OCI-LY7 (cell line): ENCODE measurements around the gene NBEAL2.

Source experiments
- CTCF ChIP-seq: fragments of 200-600 bp; sonication (generic); conservative IDR thresholded peaks from 2 replicates; pipeline ENCODE4 v1.5.1; 2014; ENCODE audit warnings: mild to moderate bottlenecking, antibody characterized with exemption, low read length, moderate library complexity, mixed read lengths
- EZH2phosphoT487 ChIP-seq: fragments of 200-600 bp; sonication (generic); IDR thresholded peaks from 2 replicates; pipeline ENCODE4 v1.6.1; 2018; ENCODE audit warnings: low read depth, borderline replicate concordance, mild to moderate bottlenecking, mixed run types, antibody characterized with exemption, low read length, moderate library complexity, mixed read lengths

DNA sequence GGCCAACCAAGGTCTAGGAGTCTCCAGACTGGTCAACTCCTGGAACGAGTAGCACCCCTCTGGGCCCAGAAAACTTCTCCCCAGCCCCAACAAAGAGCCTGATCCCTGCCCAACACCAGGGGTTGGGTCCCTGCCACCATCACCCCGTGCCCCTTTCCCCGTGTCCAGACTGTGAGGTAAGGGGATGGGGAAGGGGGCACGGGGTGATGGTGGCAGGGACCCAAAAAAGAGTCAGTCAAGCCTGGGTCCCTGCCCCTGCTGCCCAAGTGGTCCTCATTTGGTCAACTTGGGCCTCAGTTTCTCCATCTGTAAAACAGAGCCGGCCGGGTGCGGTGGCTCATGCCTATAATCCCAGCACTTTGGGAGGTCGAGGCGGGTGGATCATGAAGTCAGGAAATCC is 1.1 kb upstream of the NBEAL2 start:
- TF ChIP-seq CTCF: no peak
- TF ChIP-seq EZH2phosphoT487: no peak
